AG04450 (cell line): ENCODE measurements around the gene ZNF536. TPM values are rescaled to one million over a fixed set of nuclear protein-coding genes. Genes with fewer than 3 reads are reported as not detected.
"Not testable (repeated sequence)": the region's sequence is repeated elsewhere in the genome, so short reads cannot be mapped to it uniquely, and the experiment has no call there.

Source experiments
- CTCF ChIA-PET: fragments of 300-600, 350-600 bp; formaldehyde crosslinking; extraction: SDS; loops from one replicate; lab custom pipeline; 2022; ENCODE audit warnings: antibody characterized with exemption, inconsistent platforms; lab: Charles Lee
- POLR2A ChIA-PET: fragments of 350-600 bp; formaldehyde crosslinking; extraction: SDS; loops from one replicate; lab custom pipeline; 2021; ENCODE audit warnings: antibody characterized with exemption, inconsistent platforms; lab: Yijun Ruan, JAX
- DNase-seq: peaks from one replicate; pipeline ENCODE4 v3.0.0-alpha.2; 2011; ENCODE audit warnings: low read depth, low spot score
- H3K27ac ChIP-seq: one replicate; pipeline ENCODE4 v1.5.1; 2012; ENCODE audit warnings: low read depth, low read length, control low read depth
- H3K27me3 ChIP-seq: one replicate; pipeline ENCODE4 v1.6.0; 2012; ENCODE audit warnings: low read length; ENCODE audit not compliant: control insufficient read depth, insufficient read depth
- H3K4me3 ChIP-seq: 2 replicates; pipeline ENCODE4 v1.5.1; 2011; ENCODE audit warnings: mild to moderate bottlenecking, low read depth, low read length, control low read depth
- H3K9me3 ChIP-seq: 2 replicates; pipeline ENCODE4 v1.5.1; 2012; ENCODE audit warnings: low read length; ENCODE audit not compliant: control insufficient read depth, insufficient read depth
- CTCF ChIP-seq: IDR thresholded peaks from 2 replicates; pipeline ENCODE4 v1.5.1; 2011; ENCODE audit warnings: low read depth, low read length, control low read depth, inconsistent platforms
- polyA plus RNA-seq: library from polyadenylated mRNA; depleted of rRNA; stranded (reverse); fragments of >200 nt; gene quantifications from 2 replicates; pipeline ENCODE4 v1.2.3, GENCODE V29; 2011

Gene ZNF536
- polyA plus RNA-seq, 1 experiment: not detected

- CTCF ChIA-PET: no interaction called here
- Histone ChIP-seq H3K9me3 (peaks cover 38% of the 10 kb centered on the region), H3K27ac (no peak overlapping the region), H3K27me3 (no peaks in the 10 kb centered on the region), H3K4me3 (no peak overlapping the region)
- POLR2A ChIA-PET: no interaction called here
- no peak for DNase-seq
- TF ChIP-seq CTCF: no peak
These were observed 26.5 kb upstream of the ZNF536 start for GRCh38 chr19:30345686-30346085.

GRCh38 chr19:30346468-30346867 lies 25.7 kb upstream of the ZNF536 start:
- POLR2A ChIA-PET, H3K4me3 ChIP-seq, CTCF ChIA-PET, H3K27me3 ChIP-seq, DNase-seq, H3K27ac ChIP-seq: not testable (repeated sequence)
- H3K9me3 ChIP-seq: peaks cover 38% of the 10 kb centered on the region

- no peaks in the 10 kb centered on the region for H3K27me3 ChIP-seq
- TF ChIP-seq CTCF: no peak
- H3K9me3 ChIP-seq: peaks cover 43% of the 10 kb centered on the region
- ChIA-PET POLR2A (no interaction called here), CTCF (no interaction called here)
- H3K4me3 ChIP-seq: no peak overlapping the region
- no peak overlapping the region for H3K27ac ChIP-seq
- no peak for DNase-seq
These were observed 23.0 kb upstream of the ZNF536 start for GRCh38 chr19:30349131-30349730.

- Histone ChIP-seq H3K27me3 (no peaks in the 10 kb centered on the region), H3K27ac (no peak overlapping the region), H3K9me3 (peaks cover 46% of the 10 kb centered on the region), H3K4me3 (no peak overlapping the region)
- no peak for TF ChIP-seq CTCF
- CTCF ChIA-PET: no interaction called here
- POLR2A ChIA-PET: no interaction called here
- DNase-seq: no peak
These were observed 21.2 kb upstream of the ZNF536 start for GRCh38 chr19:30350692-30351663.

GRCh38 chr19:30351774-30352173 lies 20.4 kb upstream of the ZNF536 start:
- POLR2A ChIA-PET: no interaction called here
- TF ChIP-seq CTCF: no peak
- H3K27ac ChIP-seq: no peak overlapping the region
- H3K4me3 ChIP-seq: no peak overlapping the region
- peaks cover 50% of the 10 kb centered on the region for H3K9me3 ChIP-seq
- H3K27me3 ChIP-seq: no peaks in the 10 kb centered on the region
- CTCF ChIA-PET: no interaction called here
- DNase-seq: no peak
